GM12864 (cell line): Measurements from ENCODE around the gene SLC12A7.

Experiments used
- DNase-seq: peaks from one replicate; pipeline ENCODE4 v3.0.0-alpha.2; 2011; ENCODE audit warnings: low read depth
- H3K4me3 ChIP-seq: 2 replicates; pipeline ENCODE4 v1.5.1; 2011; ENCODE audit warnings: mild to moderate bottlenecking, low read depth, low read length, control low read depth
- CTCF ChIP-seq: IDR thresholded peaks from 2 replicates; pipeline ENCODE4 v1.5.1; 2011; ENCODE audit warnings: low read depth, mild to moderate bottlenecking, moderate library complexity, low read length, control low read depth, inconsistent platforms; ENCODE audit errors: missing control alignments

The SLC12A7 gene

GRCh38 chr5:1094670-1095190, 17.1 kb downstream of the SLC12A7 start:
- DNase-seq, result no peak
- no peak overlapping the region for H3K4me3 ChIP-seq
- no peak for TF ChIP-seq CTCF

- H3K4me3 ChIP-seq, result no peak overlapping the region
- TF ChIP-seq CTCF, result no peak
- no peak for DNase-seq
Measured at GRCh38 chr5:1093361-1093760, 18.5 kb downstream of the SLC12A7 start.

GRCh38 chr5:1092122-1092521, 19.7 kb downstream of the SLC12A7 start:
- H3K4me3 ChIP-seq, result no peak overlapping the region
- no peak for TF ChIP-seq CTCF
- DNase-seq, result no peak

GRCh38 chr5:1091632-1092031, 20.2 kb downstream of the SLC12A7 start:
- no peak for DNase-seq
- TF ChIP-seq CTCF, result no peak

GRCh38 chr5:1090538-1090937, 21.3 kb downstream of the SLC12A7 start:
- no peak for TF ChIP-seq CTCF
- DNase-seq, result no peak
- no peak overlapping the region for H3K4me3 ChIP-seq

More at GRCh38 chr5:1091632-1092031, 20.2 kb downstream of the SLC12A7 start:
- no peak overlapping the region for H3K4me3 ChIP-seq

GRCh38 chr5:1089621-1090040, 22.2 kb downstream of the SLC12A7 start:
- H3K4me3 ChIP-seq, result no peak overlapping the region
- no peak for DNase-seq
- TF ChIP-seq CTCF, result no peak

- DNase-seq, result no peak
- H3K4me3 ChIP-seq, result no peak overlapping the region
- no peak for TF ChIP-seq CTCF
Measured at GRCh38 chr5:1089146-1089545, 22.7 kb downstream of the SLC12A7 start.
